ENCODE results near the gene KLHL35. TPM values are rescaled to one million over a fixed set of nuclear protein-coding genes. Genes with fewer than 3 reads are reported as not detected.

KLHL35 gene
- total RNA-seq, 1 experiment from 2014 or later = 0.83 TPM

- Histone ChIP-seq H3K4me1 (ENCODE audit: insufficient read depth, low read length) (no peaks in the 10 kb centered on the region), H4K91ac (ENCODE audit: insufficient read length, low read depth, low read length) (no peak overlapping the region), H4K20me1 (ENCODE audit: control insufficient read depth, insufficient read depth, insufficient read length) (no peaks in the 10 kb centered on the region), H2AFZ (ENCODE audit: low read length) (no peak overlapping the region), H3K18ac (ENCODE audit: insufficient read length, low read depth, low read length) (no peak overlapping the region), H3T11ph (ENCODE audit: low read length) (no peak overlapping the region), H4K8ac (replicated peaks; ENCODE audit: insufficient read length, low read depth, low read length) (no peak overlapping the region), H3K4me2 (ENCODE audit: insufficient read depth, insufficient read length, low read length) (no peak overlapping the region), H3K9me3 (ENCODE audit: control insufficient read depth, low read depth, low read length) (no peaks in the 10 kb centered on the region), H3K79me1 (ENCODE audit: insufficient read depth, low read depth, low read length, poor library complexity, severe bottlenecking) (no peaks in the 10 kb centered on the region), H3K4ac (ENCODE audit: low read depth, low read length) (no peak overlapping the region), H2BK20ac (ENCODE audit: low read depth, low read length, poor library complexity, severe bottlenecking) (no peak overlapping the region), H2BK12ac (ENCODE audit: insufficient read length, low read depth, low read length) (no peak overlapping the region), H2BK15ac (ENCODE audit: low read depth, low read length) (no peak overlapping the region), H3K56ac (ENCODE audit: insufficient read length, low read depth, low read length) (no peak overlapping the region), H3K27ac (ENCODE audit: insufficient read length, low read depth, low read length) (no peak overlapping the region), H3K14ac (ENCODE audit: insufficient read depth, low read length) (no peak overlapping the region), H3K27me3 (ENCODE audit: insufficient read depth, low read length) (no peaks in the 10 kb centered on the region), H4K5ac (ENCODE audit: insufficient read length, low read depth, low read length) (no peak overlapping the region), H3K79me2 (ENCODE audit: insufficient read depth, low read length) (no peaks in the 10 kb centered on the region), H2BK120ac (ENCODE audit: low read depth, low read length, poor library complexity, severe bottlenecking) (no peak overlapping the region), H3K23me2 (ENCODE audit: insufficient read length, low read depth, low read length, poor library complexity, severe bottlenecking) (no peaks in the 10 kb centered on the region), H2BK5ac (ENCODE audit: insufficient read length, low read length) (no peak overlapping the region), H3K23ac (ENCODE audit: insufficient read length, low read depth, low read length) (no peak overlapping the region), H2AK5ac (ENCODE audit: insufficient read length, low read length) (no peak overlapping the region), H3K9ac (ENCODE audit: extremely low read depth, insufficient read length, low read length) (no peak overlapping the region)
- Mint-ChIP-seq H3K4me1 (peaks cover 25 to 42% of the 10 kb centered on the region in 2 experiments), H3K27me3 (ENCODE audit: low read depth) (no peaks in the 10 kb centered on the region; the same call in 1 of the 2 replicates), H3K27ac (peak overlapping the region in 2 of 3 experiments; percentile 16 to 57; a peak in 1 of 7 replicates), H3K36me3 (ENCODE audit: insufficient read depth in 1 of 3, low read depth in 3 of 3) (no peaks in the 10 kb centered on the region), H3K9me3 (no peaks in the 10 kb centered on the region; a peak in 1 of 5 replicates), H3K4me3 (no peak overlapping the region; a peak in 1 of 5 replicates)
- no peak for TF ChIP-seq CTCF (conservative IDR thresholded peaks at IDR 0.05)
- no peak for DNase-seq
- WGBS (ENCODE audit: extremely low coverage, insufficient read length, low lambda C conversion rate) = no CpG with 5 or more reads among the region's 6 CpGs
These were observed 40.7 kb upstream of the KLHL35 start for GRCh38 chr11:75473684-75474083.
